SH-SY5Y (cell line): ENCODE data around the gene OCA2.

ENCODE experiments used
- GATA2 ChIP-seq: IDR thresholded peaks from 2 replicates; pipeline ENCODE4 v1.6.1; 2011; ENCODE audit warnings: mild to moderate bottlenecking, low read depth, low read length
- GATA3 ChIP-seq: IDR thresholded peaks from 2 replicates; pipeline ENCODE4 v1.6.1; 2011; ENCODE audit warnings: low read depth, mild to moderate bottlenecking, low read length, moderate library complexity

GRCh38 chr15:28012231-28012630, 86.9 kb downstream of the OCA2 start:
- TF ChIP-seq GATA2 (no peak), GATA3 (no peak)
